ENCODE measurements around the gene TTC31. TPM values are rescaled to one million over a fixed set of nuclear protein-coding genes. Genes with fewer than 3 reads are reported as not detected.

The TTC31 gene
- total RNA-seq, 1 experiment from 2014 or later, result 25.8 TPM

GRCh38 chr2:74524955-74525716 lies 42.3 kb downstream of the TTC31 start:
- BruUV-seq (replicated peaks), result no TSS peak
- H3K27me3 ChIP-seq (replicated peaks; ENCODE audit: insufficient read depth, low read depth, low read length, poor library complexity), result peaks cover 4% of the 10 kb centered on the region
- no peak overlapping the region for H3K27ac ChIP-seq (ENCODE audit: low read depth, low read length, poor library complexity, severe bottlenecking)
- peaks cover 25% of the 10 kb centered on the region for H3K36me3 ChIP-seq (ENCODE audit: insufficient read depth, low read length, poor library complexity, severe bottlenecking)
- DNase-seq (ENCODE audit: low spot score), result no peak
- CTCF ChIA-PET, result no interaction called here
- intact Hi-C loops (cut with micrococcal nuclease; ENCODE audit: unreplicated experiment), result no loop called here
- H3K9me3 ChIP-seq (ENCODE audit: low read depth, low read length, poor library complexity, severe bottlenecking), result no peaks in the 10 kb centered on the region
- H3K4me3 ChIP-seq (ENCODE audit: low read depth, low read length, poor library complexity, severe bottlenecking), result no peak overlapping the region
- peaks cover 8% of the 10 kb centered on the region for H3K4me1 ChIP-seq (ENCODE audit: insufficient read depth, low read length, poor library complexity, severe bottlenecking)
- POLR2A ChIA-PET (ENCODE audit: low non-redundant PET), result no interaction called here
- TF ChIP-seq CTCF (conservative IDR thresholded peaks at IDR 0.05; ENCODE audit: low read depth, low read length) (no peak), EZH2 (IDR thresholded peaks at IDR 0.05; ENCODE audit: borderline replicate concordance, low read depth, low read length, poor library complexity, severe bottlenecking) (no peak)

DNA sequence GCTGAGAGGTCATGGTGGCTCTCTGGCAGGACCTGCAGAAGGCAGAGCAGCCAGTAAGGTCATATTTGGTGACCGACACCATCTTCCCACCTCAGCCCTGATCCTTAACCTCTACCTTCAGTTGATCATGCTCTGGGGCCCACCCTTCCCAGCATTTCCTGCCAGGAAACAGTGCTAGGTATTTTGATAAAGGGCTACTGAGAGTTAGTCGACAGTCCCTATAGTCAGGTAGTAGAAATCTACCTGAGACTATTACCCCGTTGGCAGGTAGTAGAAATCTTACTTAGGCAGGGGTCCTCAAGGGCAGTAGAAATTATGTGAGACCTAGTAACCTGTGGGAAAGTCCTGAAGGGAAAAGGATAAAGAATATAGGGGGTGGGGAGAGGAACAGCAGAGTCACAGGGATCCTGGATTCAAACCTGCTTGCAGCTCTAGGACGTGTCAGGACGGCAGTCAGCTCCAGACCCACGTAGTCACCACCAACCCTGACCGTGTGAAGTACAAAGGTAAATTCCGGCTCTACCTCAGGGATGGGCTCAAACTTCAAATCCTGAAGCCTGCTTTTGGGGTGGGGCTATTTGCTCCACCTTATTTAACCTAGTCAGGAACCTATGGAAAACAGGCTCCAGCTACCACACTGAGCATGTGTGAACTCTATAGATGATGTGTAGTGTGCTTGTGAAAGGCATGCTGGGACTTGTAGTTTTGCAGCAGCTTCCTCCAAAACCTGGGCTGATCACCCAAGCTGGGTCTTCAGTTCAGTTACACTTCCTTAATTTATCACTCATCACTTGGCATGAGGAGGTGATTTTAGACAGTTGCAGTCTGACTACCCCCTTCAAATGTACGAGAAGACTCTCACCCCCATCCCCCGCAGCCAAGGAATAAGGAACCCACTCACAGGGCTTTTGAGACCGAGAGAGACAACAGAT lies 43.1 kb downstream of the TTC31 start, which contains the start of gene DQX1:
TSS of gene DQX1 (minus strand) at position 515 of the 932 bp plus-strand sequence. CDS start at position 13, 502 bp downstream.
- Histone ChIP-seq H3K27me3 (replicated peaks; ENCODE audit: insufficient read depth, low read depth, low read length, poor library complexity) (no peaks in the 10 kb centered on the region), H3K9me3 (ENCODE audit: low read depth, low read length, poor library complexity, severe bottlenecking) (no peaks in the 10 kb centered on the region), H3K4me1 (ENCODE audit: insufficient read depth, low read length, poor library complexity, severe bottlenecking) (peaks cover 11% of the 10 kb centered on the region), H3K4me3 (ENCODE audit: low read depth, low read length, poor library complexity, severe bottlenecking) (no peak within 1 kb of the TSS), H3K36me3 (ENCODE audit: insufficient read depth, low read length, poor library complexity, severe bottlenecking) (peaks cover 25% of the 10 kb centered on the region), H3K27ac (ENCODE audit: low read depth, low read length, poor library complexity, severe bottlenecking) (no peak within 1 kb of the TSS)
- ChIA-PET POLR2A (ENCODE audit: low non-redundant PET) (no interaction called here), CTCF (no interaction called here)
- BruUV-seq (replicated peaks), result no TSS peak
- no peak for TF ChIP-seq CTCF (conservative IDR thresholded peaks at IDR 0.05; ENCODE audit: low read depth, low read length)
- intact Hi-C loops (cut with micrococcal nuclease; ENCODE audit: unreplicated experiment), result no loop called here
- peak; percentile 44 for DNase-seq (ENCODE audit: low spot score)

- Histone ChIP-seq H3K27ac (ENCODE audit: low read depth, low read length, poor library complexity, severe bottlenecking) (no peak overlapping the region), H3K27me3 (replicated peaks; ENCODE audit: insufficient read depth, low read depth, low read length, poor library complexity) (no peaks in the 10 kb centered on the region), H3K4me1 (ENCODE audit: insufficient read depth, low read length, poor library complexity, severe bottlenecking) (peaks cover 16% of the 10 kb centered on the region), H3K36me3 (ENCODE audit: insufficient read depth, low read length, poor library complexity, severe bottlenecking) (peaks cover 25% of the 10 kb centered on the region), H3K4me3 (ENCODE audit: low read depth, low read length, poor library complexity, severe bottlenecking) (no peak overlapping the region), H3K9me3 (ENCODE audit: low read depth, low read length, poor library complexity, severe bottlenecking) (no peaks in the 10 kb centered on the region)
- no TSS peak for BruUV-seq (replicated peaks)
- CTCF ChIA-PET, result no interaction called here
- intact Hi-C loops (cut with micrococcal nuclease; ENCODE audit: unreplicated experiment), result no loop called here
- no peak for TF ChIP-seq CTCF (conservative IDR thresholded peaks at IDR 0.05; ENCODE audit: low read depth, low read length)
- no peak for TF ChIP-seq EZH2 (IDR thresholded peaks at IDR 0.05; ENCODE audit: borderline replicate concordance, low read depth, low read length, poor library complexity, severe bottlenecking)
- no peak for DNase-seq (ENCODE audit: low spot score)
- POLR2A ChIA-PET (ENCODE audit: low non-redundant PET), result no interaction called here
These were observed 43.9 kb downstream of the TTC31 start for GRCh38 chr2:74526649-74527230.
